ENCODE measurements around the gene PTPRE. TPM values are rescaled to one million over a fixed set of nuclear protein-coding genes. Genes with fewer than 3 reads are reported as not detected.

The PTPRE gene
- total and polyA plus RNA-seq, 4 donors, result 30.9 to 46.9 (median 37.2) TPM

DNA sequence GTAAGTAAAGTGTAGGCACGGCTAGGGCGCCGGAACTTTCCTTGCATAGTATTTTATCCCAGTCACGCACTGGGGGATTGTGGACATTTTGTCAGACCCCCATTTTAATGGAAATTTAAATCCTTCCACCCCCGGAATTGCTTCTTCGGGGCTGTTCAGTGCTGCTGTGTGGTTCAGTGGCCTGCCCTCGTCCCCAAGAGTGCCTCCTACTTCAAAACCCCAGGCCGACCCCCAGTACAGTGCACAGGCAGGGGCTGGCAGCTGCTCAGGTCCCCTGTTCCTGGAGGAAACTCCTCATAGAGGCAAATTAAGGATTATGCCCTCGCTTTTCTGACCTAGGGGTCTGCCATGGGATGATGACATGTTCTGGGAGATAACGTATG lies 94.5 kb downstream of the PTPRE start:
- Histone ChIP-seq H3K9me3 (ENCODE audit: control insufficient read depth, insufficient read depth, low read length) (no peaks in the 10 kb centered on the region), H3K27me3 (ENCODE audit: control insufficient read depth, insufficient read depth, low read length) (no peaks in the 10 kb centered on the region), H3K4me1 (ENCODE audit: control insufficient read depth, insufficient read depth, low read length) (peaks cover 49% of the 10 kb centered on the region), H3K4me3 (ENCODE audit: low read depth, low read length) (peak overlapping the region; percentile 6), H3K36me3 (ENCODE audit: control insufficient read depth, insufficient read depth, low read length) (no peaks in the 10 kb centered on the region), H3K27ac (ENCODE audit: low read depth, low read length) (peak overlapping the region; percentile 26)
- 58% methylated on average over 6 of the region's 10 CpGs for WGBS (ENCODE audit: insufficient coverage)
- no peak for DNase-seq (ENCODE audit: low read depth in 4 of 6, low spot score in 6 of 6)

DNA sequence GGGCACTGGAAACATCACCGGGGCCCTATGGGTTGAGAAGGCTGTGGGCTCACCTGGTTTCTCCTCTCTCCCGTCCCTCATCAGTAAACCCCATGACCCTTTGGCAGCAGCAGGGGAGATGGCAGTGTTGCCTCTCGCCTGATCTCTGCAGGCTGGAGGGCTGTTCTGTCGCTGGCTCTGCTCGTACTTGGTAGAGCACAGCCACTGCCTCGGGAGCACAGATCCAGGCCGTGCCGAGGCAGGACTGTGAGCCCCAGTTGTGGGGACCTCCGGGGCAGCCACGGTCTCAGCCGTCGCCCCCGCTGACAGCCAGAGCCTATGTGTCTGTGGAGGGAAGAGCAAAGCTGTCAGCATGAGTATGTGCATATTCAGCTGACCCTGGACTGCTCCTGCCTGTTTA lies 94.9 kb downstream of the PTPRE start:
- DNase-seq (ENCODE audit: low read depth in 4 of 6, low spot score in 6 of 6), result peak in 1 of 6 donors; percentile 60
- peaks cover 45% of the 10 kb centered on the region for H3K4me1 ChIP-seq (ENCODE audit: control insufficient read depth, insufficient read depth, low read length)
- H3K27me3 ChIP-seq (ENCODE audit: control insufficient read depth, insufficient read depth, low read length), result no peaks in the 10 kb centered on the region
- peak overlapping the region; percentile 6 for H3K4me3 ChIP-seq (ENCODE audit: low read depth, low read length)
- no peaks in the 10 kb centered on the region for H3K9me3 ChIP-seq (ENCODE audit: control insufficient read depth, insufficient read depth, low read length)
- peak overlapping the region; percentile 26 for H3K27ac ChIP-seq (ENCODE audit: low read depth, low read length)
- H3K36me3 ChIP-seq (ENCODE audit: control insufficient read depth, insufficient read depth, low read length), result no peaks in the 10 kb centered on the region
- WGBS (ENCODE audit: insufficient coverage), result 45% methylated on average over 13 of the region's 13 CpGs

DNA sequence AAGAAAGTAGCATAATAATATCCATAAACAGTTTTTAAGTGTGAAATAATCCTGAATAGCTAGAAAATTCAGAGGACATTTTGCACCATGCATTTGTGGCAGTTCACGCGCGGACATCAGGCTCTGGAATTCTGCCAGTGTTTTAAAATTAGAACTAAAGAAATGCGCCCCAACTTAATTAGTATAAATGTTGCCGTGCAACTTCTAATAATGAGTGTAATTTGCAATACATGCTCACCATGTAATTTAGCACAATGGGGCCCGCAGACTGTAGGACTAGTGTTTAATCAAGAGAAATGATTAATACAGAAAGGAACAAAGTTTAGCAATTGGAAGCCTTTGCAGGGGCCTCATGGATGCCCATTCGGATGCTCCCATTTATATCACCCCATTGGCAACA lies 96.6 kb downstream of the PTPRE start:
- Histone ChIP-seq H3K36me3 (ENCODE audit: control insufficient read depth, insufficient read depth, low read length) (peaks cover 2% of the 10 kb centered on the region), H3K9me3 (ENCODE audit: control insufficient read depth, insufficient read depth, low read length) (no peaks in the 10 kb centered on the region), H3K27ac (ENCODE audit: low read depth, low read length) (no peak overlapping the region), H3K27me3 (ENCODE audit: control insufficient read depth, insufficient read depth, low read length) (no peaks in the 10 kb centered on the region), H3K4me1 (ENCODE audit: control insufficient read depth, insufficient read depth, low read length) (peaks cover 43% of the 10 kb centered on the region), H3K4me3 (ENCODE audit: low read depth, low read length) (no peak overlapping the region)
- peak in 2 of 6 donors; percentile 39 to 78 for DNase-seq (ENCODE audit: low read depth in 4 of 6, low spot score in 6 of 6)
- WGBS (ENCODE audit: insufficient coverage), result 20% methylated on average over 1 of the region's 7 CpGs

DNA sequence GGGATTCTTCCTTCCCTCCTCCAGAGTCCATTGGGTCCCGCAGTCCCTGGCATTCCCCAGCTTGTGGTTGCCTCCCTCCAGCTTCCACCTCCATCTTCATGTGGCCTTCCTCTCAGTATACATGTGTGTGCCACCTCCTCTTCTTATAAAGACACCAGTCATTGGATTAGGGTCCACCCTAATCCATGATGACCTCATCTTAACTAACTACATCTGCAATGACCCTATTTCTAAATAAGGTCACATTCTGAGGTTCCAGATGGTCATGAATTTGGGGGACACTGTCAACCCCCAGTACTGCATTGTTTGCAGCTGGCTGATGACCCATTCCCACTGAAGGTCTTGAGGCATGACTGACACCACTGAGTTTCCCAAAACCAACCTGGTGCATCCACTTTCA lies 99.0 kb downstream of the PTPRE start:
- peaks cover 2% of the 10 kb centered on the region for H3K36me3 ChIP-seq (ENCODE audit: control insufficient read depth, insufficient read depth, low read length)
- H3K27ac ChIP-seq (ENCODE audit: low read depth, low read length), result no peak overlapping the region
- no peak for DNase-seq (ENCODE audit: low read depth in 4 of 6, low spot score in 6 of 6)
- no peaks in the 10 kb centered on the region for H3K9me3 ChIP-seq (ENCODE audit: control insufficient read depth, insufficient read depth, low read length)
- no peaks in the 10 kb centered on the region for H3K27me3 ChIP-seq (ENCODE audit: control insufficient read depth, insufficient read depth, low read length)
- no peak overlapping the region for H3K4me3 ChIP-seq (ENCODE audit: low read depth, low read length)
- 73% methylated on average over 1 of the region's 1 CpG for WGBS (ENCODE audit: insufficient coverage)
- H3K4me1 ChIP-seq (ENCODE audit: control insufficient read depth, insufficient read depth, low read length), result peaks cover 53% of the 10 kb centered on the region

GRCh38 chr10:128007056-128007455 lies 100.2 kb downstream of the PTPRE start:
- peaks cover 2% of the 10 kb centered on the region for H3K36me3 ChIP-seq (ENCODE audit: control insufficient read depth, insufficient read depth, low read length)
- H3K4me1 ChIP-seq (ENCODE audit: control insufficient read depth, insufficient read depth, low read length), result peaks cover 54% of the 10 kb centered on the region
- H3K4me3 ChIP-seq (ENCODE audit: low read depth, low read length), result no peak overlapping the region
- no peak overlapping the region for H3K27ac ChIP-seq (ENCODE audit: low read depth, low read length)
- no peak for DNase-seq (ENCODE audit: low read depth in 4 of 6, low spot score in 6 of 6)
- no CpG with 5 or more reads among the region's 1 CpG for WGBS (ENCODE audit: insufficient coverage)
- no peaks in the 10 kb centered on the region for H3K9me3 ChIP-seq (ENCODE audit: control insufficient read depth, insufficient read depth, low read length)
- no peaks in the 10 kb centered on the region for H3K27me3 ChIP-seq (ENCODE audit: control insufficient read depth, insufficient read depth, low read length)

DNA sequence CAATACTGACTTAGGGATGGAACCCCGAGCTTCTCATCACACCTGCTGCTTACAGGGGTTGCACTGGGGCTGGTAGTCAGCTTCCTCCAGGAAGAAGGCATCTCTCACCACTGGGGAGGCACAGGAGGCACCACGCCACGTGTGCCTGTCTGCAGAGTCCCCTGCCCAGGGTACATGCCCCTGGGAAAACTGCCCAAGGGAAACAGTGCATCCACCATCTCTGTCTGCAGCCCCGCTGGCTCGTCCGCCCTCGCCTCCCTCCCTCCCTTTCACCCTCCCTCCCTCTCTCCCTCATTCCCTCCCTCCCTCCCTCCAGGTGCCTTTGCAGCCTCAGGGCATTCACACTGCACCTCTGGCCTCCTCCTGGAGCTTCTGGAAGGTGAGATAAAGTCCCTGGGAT lies 101.1 kb downstream of the PTPRE start:
- Histone ChIP-seq H3K27ac (ENCODE audit: low read depth, low read length) (no peak overlapping the region), H3K9me3 (ENCODE audit: control insufficient read depth, insufficient read depth, low read length) (no peaks in the 10 kb centered on the region), H3K4me3 (ENCODE audit: low read depth, low read length) (no peak overlapping the region), H3K4me1 (ENCODE audit: control insufficient read depth, insufficient read depth, low read length) (peaks cover 49% of the 10 kb centered on the region), H3K27me3 (ENCODE audit: control insufficient read depth, insufficient read depth, low read length) (no peaks in the 10 kb centered on the region), H3K36me3 (ENCODE audit: control insufficient read depth, insufficient read depth, low read length) (peaks cover 2% of the 10 kb centered on the region)
- 62% methylated on average over 3 of the region's 7 CpGs for WGBS (ENCODE audit: insufficient coverage)
- no peak for DNase-seq (ENCODE audit: low read depth in 4 of 6, low spot score in 6 of 6)

GRCh38 chr10:128008521-128009250 lies 101.8 kb downstream of the PTPRE start:
- Histone ChIP-seq H3K4me3 (ENCODE audit: low read depth, low read length) (no peak overlapping the region), H3K27ac (ENCODE audit: low read depth, low read length) (no peak overlapping the region), H3K4me1 (ENCODE audit: control insufficient read depth, insufficient read depth, low read length) (peaks cover 48% of the 10 kb centered on the region), H3K9me3 (ENCODE audit: control insufficient read depth, insufficient read depth, low read length) (no peaks in the 10 kb centered on the region), H3K27me3 (ENCODE audit: control insufficient read depth, insufficient read depth, low read length) (no peaks in the 10 kb centered on the region), H3K36me3 (ENCODE audit: control insufficient read depth, insufficient read depth, low read length) (peaks cover 2% of the 10 kb centered on the region)
- DNase-seq (ENCODE audit: low read depth in 4 of 6, low spot score in 6 of 6), result no peak
- 84% methylated on average over 8 of the region's 8 CpGs for WGBS (ENCODE audit: insufficient coverage)

DNA sequence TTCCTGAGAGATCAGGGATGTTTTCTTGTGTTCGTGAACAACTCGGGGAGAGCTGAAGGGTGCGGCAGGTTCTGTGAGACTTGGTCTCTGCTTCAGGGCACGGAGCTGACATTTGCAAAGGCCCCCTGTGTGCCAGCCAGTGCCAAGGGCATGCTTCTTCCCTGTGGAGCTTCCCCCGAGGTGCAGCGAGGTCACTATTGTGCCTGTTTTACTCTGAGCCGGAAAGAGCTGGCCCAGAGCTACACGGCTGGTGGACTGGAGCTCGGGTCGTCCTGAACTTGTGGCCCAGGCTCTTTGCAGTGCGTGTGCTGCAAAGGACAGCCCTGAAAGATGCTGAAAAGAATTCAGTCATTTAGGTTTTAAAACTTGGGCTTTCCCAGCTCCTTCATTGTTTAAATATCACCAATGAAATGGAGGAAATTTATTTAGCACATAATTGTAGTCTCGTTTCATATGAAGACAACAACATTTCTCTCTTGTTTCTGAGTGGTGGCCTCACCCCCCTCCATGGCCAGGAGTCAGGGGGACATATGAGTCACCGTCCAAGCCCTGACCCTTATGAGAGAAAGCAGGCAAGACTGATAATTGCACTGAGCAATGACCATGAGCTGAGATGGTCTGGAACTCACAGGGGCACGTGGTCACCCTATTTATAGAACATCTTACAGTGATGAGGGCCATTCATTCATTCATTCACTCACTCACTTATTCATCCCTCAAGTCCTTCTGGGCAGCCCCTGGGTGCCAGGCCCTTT lies 102.6 kb downstream of the PTPRE start:
- no peak overlapping the region for H3K27ac ChIP-seq (ENCODE audit: low read depth, low read length)
- H3K27me3 ChIP-seq (ENCODE audit: control insufficient read depth, insufficient read depth, low read length), result no peaks in the 10 kb centered on the region
- H3K36me3 ChIP-seq (ENCODE audit: control insufficient read depth, insufficient read depth, low read length), result peaks cover 2% of the 10 kb centered on the region
- H3K9me3 ChIP-seq (ENCODE audit: control insufficient read depth, insufficient read depth, low read length), result no peaks in the 10 kb centered on the region
- no peak overlapping the region for H3K4me3 ChIP-seq (ENCODE audit: low read depth, low read length)
- no peak for DNase-seq (ENCODE audit: low read depth in 4 of 6, low spot score in 6 of 6)
- 69% methylated on average over 13 of the region's 14 CpGs for WGBS (ENCODE audit: insufficient coverage)
- H3K4me1 ChIP-seq (ENCODE audit: control insufficient read depth, insufficient read depth, low read length), result peaks cover 52% of the 10 kb centered on the region

- H3K9me3 ChIP-seq (ENCODE audit: control insufficient read depth, insufficient read depth, low read length), result no peaks in the 10 kb centered on the region
- peak in 3 of 6 donors; percentile 70 to 95 (median 91) for DNase-seq (ENCODE audit: low read depth in 4 of 6, low spot score in 6 of 6)
- no peak overlapping the region for H3K27ac ChIP-seq (ENCODE audit: low read depth, low read length)
- peaks cover 43% of the 10 kb centered on the region for H3K4me1 ChIP-seq (ENCODE audit: control insufficient read depth, insufficient read depth, low read length)
- WGBS (ENCODE audit: insufficient coverage), result 15% methylated on average over 27 of the region's 27 CpGs
- H3K4me3 ChIP-seq (ENCODE audit: low read depth, low read length), result no peak overlapping the region
- no peaks in the 10 kb centered on the region for H3K27me3 ChIP-seq (ENCODE audit: control insufficient read depth, insufficient read depth, low read length)
- H3K36me3 ChIP-seq (ENCODE audit: control insufficient read depth, insufficient read depth, low read length), result peaks cover 2% of the 10 kb centered on the region
Observed at GRCh38 chr10:128011059-128011979, 104.4 kb downstream of the PTPRE start.

Measured in spinal cord (tissue), 10 donors.